Stimulated activated CD4-positive, alpha-beta T cell treated with anti-CD3 and anti-CD28 coated beads, TNF-alpha, amount 100 ng/mL, for 48 hours (primary cell): ENCODE results near the gene GPR153.

Experiments used
- DNase-seq, 3 donors: peaks; one replicate each; pipeline ENCODE4 v3.0.0-alpha.2; 2020; ENCODE audit warnings: low read depth in 3 of 3

Gene GPR153

GRCh38 chr1:6269720-6270400 lies 9.0 kb upstream of the GPR153 start:
- no peak for DNase-seq

GRCh38 chr1:6269296-6269695 lies 8.4 kb upstream of the GPR153 start:
- DNase-seq: no peak

GRCh38 chr1:6268415-6268814 lies 7.5 kb upstream of the GPR153 start:
- no peak for DNase-seq

- no peak for DNase-seq
Observed at GRCh38 chr1:6267686-6268322, 6.9 kb upstream of the GPR153 start.

GRCh38 chr1:6266641-6267040 lies 5.7 kb upstream of the GPR153 start:
- DNase-seq: no peak

GRCh38 chr1:6265151-6265550 lies 4.3 kb upstream of the GPR153 start:
- DNase-seq: no peak

GRCh38 chr1:6263716-6264115 lies 2.8 kb upstream of the GPR153 start:
- DNase-seq: no peak

GRCh38 chr1:6262555-6263420 lies 1.9 kb upstream of the GPR153 start:
- no peak for DNase-seq

GRCh38 chr1:6261615-6261995 lies 707 bp upstream of the GPR153 start:
- no peak for DNase-seq

- no peak for DNase-seq
Observed at GRCh38 chr1:6260433-6260934, 414 bp downstream of the GPR153 start.

- peak; percentile 34 to 72 (median 41) for DNase-seq
Observed at GRCh38 chr1:6259491-6260362, 1.2 kb downstream of the GPR153 start.

- no peak for DNase-seq
Observed at GRCh38 chr1:6258675-6259074, 2.2 kb downstream of the GPR153 start.

- DNase-seq: no peak
Observed at GRCh38 chr1:6257541-6258069, 3.3 kb downstream of the GPR153 start.

GRCh38 chr1:6256645-6257044 lies 4.3 kb downstream of the GPR153 start:
- DNase-seq: no peak

- no peak for DNase-seq
Observed at GRCh38 chr1:6254691-6255090, 6.2 kb downstream of the GPR153 start.

- no peak for DNase-seq
Observed at GRCh38 chr1:6253380-6253779, 7.5 kb downstream of the GPR153 start.

- DNase-seq: no peak
Observed at GRCh38 chr1:6252374-6252710, 8.6 kb downstream of the GPR153 start.

- DNase-seq: no peak
Observed at GRCh38 chr1:6251681-6252373, 9.1 kb downstream of the GPR153 start.

- no peak for DNase-seq
Observed at GRCh38 chr1:6251233-6251632, 9.7 kb downstream of the GPR153 start.

GRCh38 chr1:6249739-6250689 lies 10.9 kb downstream of the GPR153 start:
- no peak for DNase-seq
